SK-N-SH (cell line): ENCODE measurements around the gene FRMD1.

Experiments
- EP300 ChIP-seq, 2 experiments: IDR thresholded peaks; 2 replicates each; pipeline versions ENCODE4 v1.4.0 to v1.6.1; 2012; ENCODE audit warnings: borderline replicate concordance in 1 of 2, low read depth in 1 of 2, low read length in 1 of 2
- FOSL2 ChIP-seq: IDR thresholded peaks from 2 replicates; pipeline ENCODE4 v1.4.0; 2012; ENCODE audit warnings: low read depth, mild to moderate bottlenecking, moderate library complexity, borderline replicate concordance
- GATA2 ChIP-seq: sonication (generic); formaldehyde crosslinking; IDR thresholded peaks from 2 replicates; pipeline ENCODE4 v1.5.0; 2020; ENCODE audit warnings: mild to moderate bottlenecking, missing genetic modification reagents
- RAD21 ChIP-seq: IDR thresholded peaks from 2 replicates; pipeline ENCODE4 v1.6.1; 2012; ENCODE audit warnings: mild to moderate bottlenecking, low read length
- RXRA ChIP-seq: IDR thresholded peaks from 2 replicates; pipeline ENCODE4 v1.4.0; 2012; ENCODE audit warnings: low read depth, mild to moderate bottlenecking, borderline replicate concordance
- TAF1 ChIP-seq: IDR thresholded peaks from 2 replicates; pipeline ENCODE4 v1.6.1; 2012; ENCODE audit warnings: low read depth, mild to moderate bottlenecking, low read length, moderate library complexity, borderline replicate concordance
- TF ChIP-seq, protein P1 (sequence below): fragments of 200-600 bp; sonication (generic); IDR thresholded peaks from 2 replicates; pipeline ENCODE4 v1.6.1; 2017; ENCODE audit warnings: antibody characterized with exemption, mild to moderate bottlenecking, moderate library complexity

DNA sequence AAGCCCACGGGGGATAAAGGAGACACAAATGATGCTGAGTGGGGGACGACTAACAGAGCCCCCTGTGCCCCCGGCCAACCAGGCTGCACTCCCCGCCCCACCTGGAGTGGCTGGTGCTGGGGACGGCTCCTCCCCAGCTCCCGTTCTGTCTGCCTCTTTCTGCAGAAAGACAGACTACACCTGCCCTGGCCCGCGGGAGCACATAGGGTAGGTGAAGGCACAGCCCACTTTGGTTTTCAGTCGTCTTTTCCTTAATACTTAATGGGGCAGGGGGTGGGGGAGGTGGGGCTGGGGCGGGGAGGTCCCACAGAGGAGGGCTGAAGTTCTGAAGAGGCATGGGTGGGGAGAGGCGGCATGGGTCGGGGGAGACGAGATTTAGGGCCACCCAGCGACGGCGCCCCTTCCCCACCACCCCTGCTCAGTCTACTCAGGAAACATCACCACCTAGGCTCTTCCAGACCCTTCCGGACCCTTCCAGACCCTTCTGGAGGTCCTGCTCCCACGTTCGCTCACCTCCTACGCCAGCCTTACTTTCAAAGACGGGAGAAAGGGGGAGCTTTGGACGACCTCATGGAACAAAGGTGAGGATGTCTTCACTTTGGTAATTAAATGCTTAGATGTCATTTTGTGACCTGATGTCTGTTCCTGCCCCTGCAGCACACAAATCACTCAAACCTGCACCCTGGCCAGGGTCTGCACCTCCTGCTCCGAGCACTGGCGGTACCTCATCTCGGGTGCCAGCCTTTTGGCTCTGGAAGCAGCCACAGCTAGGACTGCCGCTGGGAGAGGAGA is 21.2 kb upstream of the FRMD1 start:
- no peak for TF ChIP-seq RXRA
- TF ChIP-seq, protein P1, sequence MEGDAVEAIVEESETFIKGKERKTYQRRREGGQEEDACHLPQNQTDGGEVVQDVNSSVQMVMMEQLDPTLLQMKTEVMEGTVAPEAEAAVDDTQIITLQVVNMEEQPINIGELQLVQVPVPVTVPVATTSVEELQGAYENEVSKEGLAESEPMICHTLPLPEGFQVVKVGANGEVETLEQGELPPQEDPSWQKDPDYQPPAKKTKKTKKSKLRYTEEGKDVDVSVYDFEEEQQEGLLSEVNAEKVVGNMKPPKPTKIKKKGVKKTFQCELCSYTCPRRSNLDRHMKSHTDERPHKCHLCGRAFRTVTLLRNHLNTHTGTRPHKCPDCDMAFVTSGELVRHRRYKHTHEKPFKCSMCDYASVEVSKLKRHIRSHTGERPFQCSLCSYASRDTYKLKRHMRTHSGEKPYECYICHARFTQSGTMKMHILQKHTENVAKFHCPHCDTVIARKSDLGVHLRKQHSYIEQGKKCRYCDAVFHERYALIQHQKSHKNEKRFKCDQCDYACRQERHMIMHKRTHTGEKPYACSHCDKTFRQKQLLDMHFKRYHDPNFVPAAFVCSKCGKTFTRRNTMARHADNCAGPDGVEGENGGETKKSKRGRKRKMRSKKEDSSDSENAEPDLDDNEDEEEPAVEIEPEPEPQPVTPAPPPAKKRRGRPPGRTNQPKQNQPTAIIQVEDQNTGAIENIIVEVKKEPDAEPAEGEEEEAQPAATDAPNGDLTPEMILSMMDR: no peak
- TF ChIP-seq RAD21: no peak
- TF ChIP-seq FOSL2: no peak
- no peak for TF ChIP-seq EP300 (IDR thresholded peaks at IDR 0.05; ENCODE audit: borderline replicate concordance in 1 of 2, low read depth in 1 of 2, low read length in 1 of 2)
- TF ChIP-seq TAF1: no peak
- no peak for TF ChIP-seq GATA2 (CRISPR knock-in tag)
